HG03575 (cell line): Measurements from ENCODE around the gene PACSIN1.

Source experiments
- ATAC-seq: cut with Tn5 transposase; IDR thresholded peaks from one replicate; pipeline ENCODE4 v1.9.1; 2021; ENCODE audit not compliant: unreplicated experiment, insufficient number of reproducible peaks, low FRiP score; ENCODE audit errors: extremely low read depth

PACSIN1 gene

GRCh38 chr6:34511214-34511914 lies 45.5 kb downstream of the PACSIN1 start:
- no peak for ATAC-seq

DNA sequence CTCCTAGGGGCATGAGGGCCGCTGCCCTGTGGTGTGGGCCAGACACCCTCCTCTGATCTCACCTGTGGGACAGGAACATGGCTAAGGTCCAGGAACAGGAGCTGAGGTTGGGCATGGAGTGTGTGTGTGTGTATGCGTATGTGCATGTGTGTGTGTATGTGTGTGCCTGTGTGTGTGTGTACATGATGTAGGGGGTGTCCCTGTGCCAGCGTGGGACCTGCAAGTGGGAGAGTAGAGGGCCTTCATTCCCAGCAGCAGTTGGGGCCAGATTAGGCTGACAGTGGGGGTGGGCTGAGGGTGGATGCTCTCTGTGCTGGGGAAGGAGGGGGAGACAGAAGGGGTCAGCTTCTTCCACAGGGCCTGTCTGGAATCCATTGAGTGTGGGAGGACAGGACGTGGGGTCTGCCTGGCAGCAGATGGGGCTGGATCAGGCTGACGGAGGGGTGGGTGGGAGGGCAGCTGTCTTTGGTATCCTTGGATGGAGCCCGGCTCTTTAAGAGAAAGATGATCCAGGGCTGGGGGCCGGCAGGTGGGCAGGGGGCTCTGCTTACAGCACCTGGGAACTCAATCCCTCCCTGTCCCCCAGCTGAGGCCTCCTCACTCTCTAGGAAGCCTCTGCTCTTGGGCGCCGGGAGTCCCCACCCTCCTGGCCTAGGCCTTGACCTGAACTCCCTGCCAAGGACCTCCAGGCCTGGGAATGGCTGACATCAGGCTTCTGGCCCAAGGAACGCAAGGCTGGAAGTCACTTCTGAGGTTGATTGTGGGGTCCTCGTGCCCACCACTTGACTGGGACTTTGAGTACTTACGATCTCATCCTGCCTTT lies 46.2 kb downstream of the PACSIN1 start:
- no peak for ATAC-seq

- ATAC-seq: no peak
Measured at GRCh38 chr6:34512738-34513115, 46.9 kb downstream of the PACSIN1 start.

DNA sequence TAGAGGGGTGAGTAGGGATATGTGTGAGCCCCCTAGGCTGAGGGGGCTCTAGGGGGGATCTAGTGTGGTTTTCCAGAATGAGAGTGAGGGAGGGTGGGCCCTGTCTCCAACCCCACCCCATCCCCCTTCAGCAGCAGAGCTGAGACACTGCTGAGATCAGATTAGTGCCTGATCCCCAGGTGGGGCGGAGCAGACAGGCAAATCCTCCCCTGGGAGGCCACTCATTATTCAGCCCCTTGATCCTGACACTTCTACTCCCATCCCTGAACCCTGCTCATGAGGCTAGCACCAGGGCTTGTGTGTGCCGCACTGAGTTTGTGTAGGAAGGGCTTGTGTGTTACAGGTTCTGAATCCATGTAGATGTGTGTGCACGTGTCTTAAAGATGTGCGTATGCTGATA lies 47.8 kb downstream of the PACSIN1 start:
- ATAC-seq: no peak

GRCh38 chr6:34514112-34514511 lies 48.2 kb downstream of the PACSIN1 start:
- ATAC-seq: no peak

DNA sequence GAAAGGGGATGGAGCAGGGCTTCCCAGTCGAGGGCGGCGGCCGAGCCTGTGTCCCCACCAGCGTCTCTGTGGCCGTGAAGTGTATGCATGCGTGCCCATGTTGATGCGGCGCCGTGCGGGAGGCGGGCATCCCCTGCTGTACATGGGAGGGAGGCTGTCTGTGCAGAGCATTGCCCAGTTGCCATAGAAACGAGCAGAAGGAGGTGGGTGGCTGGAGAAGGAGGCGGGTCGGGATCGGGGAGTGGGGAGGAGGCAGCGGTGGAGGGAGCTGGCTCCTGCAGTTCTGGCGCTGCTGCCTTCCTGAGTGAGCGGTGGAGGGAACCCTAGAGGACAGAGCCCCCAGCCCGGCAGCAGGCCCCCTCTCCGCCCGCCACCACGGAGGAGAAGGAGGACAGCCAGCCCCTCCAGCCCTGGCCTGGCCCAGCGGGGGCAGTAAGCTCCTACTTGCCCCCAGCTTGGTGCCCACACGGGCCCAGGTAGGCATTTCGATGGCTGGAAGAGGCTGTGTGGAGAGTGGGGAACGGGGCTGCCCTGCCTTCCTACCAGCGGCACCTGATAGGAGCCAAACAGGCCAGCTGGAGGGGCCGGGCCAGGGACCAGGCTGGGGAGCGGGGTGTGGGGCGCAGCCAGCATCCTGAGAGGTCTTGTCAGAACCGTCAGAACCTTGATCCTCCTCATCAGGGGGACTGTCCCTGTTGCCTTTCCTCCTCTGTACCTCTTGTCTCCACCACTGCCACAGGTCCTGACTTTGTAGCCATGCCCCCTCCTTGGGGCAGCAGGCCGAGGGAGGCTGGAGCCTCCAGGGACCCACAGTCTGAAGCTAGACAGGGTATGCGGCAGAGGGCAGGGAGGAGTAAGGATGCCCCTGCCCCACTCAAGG lies 49.0 kb downstream of the PACSIN1 start:
- no peak for ATAC-seq

DNA sequence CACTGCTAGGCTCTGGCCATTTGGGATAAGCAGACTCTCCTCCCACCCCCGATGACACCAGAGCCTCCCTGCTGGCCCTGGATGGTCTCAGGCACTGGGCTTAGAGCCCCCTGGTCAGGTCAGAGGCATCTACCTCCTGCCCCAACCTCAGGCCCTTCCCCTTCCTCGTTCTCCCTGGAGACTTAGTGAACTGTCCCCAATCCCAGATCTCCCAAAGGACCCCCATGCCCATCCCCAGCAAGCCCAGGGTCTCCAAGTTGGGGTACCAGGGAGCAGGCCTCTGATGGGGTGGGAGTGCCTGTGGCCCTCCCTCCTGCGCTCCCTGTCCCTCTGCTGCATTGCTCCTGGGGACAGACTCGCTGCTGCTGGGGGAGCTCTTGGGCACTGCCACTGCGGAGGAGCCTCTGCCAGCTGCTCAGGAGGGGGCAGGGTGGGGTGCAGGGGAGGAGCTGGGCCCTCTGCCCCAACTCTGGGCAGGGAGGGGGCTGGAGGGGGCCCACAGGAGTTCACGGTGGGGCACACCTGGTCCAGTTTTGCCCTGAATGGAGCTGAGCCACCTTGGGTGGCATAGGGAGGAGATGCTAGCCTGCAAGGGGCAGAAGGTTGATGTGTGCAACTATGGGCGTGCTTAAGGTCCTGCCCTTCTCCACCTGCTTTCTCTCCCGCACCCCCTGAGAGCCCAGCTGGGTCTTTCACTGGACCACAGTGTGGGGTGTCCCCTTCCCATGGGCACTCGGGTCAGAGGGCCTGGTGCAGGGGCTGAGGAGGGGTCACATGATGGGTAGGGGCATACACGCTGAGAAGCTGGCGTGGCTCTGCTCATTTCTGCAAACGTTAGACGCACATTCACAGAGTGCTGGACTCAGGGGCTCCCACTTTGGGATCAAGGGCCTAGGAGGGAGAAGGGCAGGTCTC lies 49.9 kb downstream of the PACSIN1 start:
- no peak for ATAC-seq

DNA sequence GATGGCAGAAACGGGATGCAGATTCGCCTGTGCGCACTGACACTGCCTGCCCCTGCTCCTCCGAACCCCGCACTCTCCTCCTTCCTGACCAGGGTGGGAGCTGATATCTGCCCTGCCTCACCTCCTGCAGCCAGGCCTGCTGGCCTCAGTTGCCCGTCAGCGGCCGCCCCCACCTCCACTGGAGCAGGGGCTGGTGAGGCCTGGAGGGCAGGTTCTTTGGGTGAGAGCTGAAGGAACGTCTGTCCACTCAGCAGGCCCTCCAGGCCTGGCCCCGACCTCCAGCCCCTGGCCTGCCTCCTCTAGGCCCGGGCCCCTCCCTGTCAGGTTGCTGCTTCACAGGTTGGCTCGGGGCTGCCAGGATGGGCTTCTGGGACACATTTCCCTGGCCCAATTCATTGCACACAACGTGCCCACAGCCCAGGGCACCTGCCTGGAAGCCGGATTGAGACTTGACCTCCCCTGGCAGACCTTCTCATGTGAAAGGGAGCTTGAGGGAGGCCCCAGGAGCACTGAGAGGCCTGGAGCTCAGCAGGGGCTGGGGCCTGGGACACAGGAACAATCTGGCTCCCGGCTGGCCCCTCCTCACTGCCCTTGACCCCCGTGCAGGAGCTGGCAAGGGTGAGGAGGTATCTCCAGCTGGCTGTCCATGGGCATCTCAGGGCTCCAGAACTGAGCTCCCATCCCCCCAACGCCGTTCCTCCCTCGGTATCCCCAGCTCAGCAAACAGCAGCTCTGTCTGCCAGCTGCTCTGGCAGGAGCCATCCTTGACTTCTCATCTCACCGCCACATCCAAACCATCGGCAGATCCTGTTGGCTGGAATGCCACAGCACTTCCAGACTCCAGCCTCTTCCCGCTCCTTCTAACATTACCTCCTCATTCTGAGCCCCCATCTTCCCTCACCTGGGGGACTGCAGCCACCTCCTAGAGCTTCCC lies 50.8 kb downstream of the PACSIN1 start:
- ATAC-seq: no peak

DNA sequence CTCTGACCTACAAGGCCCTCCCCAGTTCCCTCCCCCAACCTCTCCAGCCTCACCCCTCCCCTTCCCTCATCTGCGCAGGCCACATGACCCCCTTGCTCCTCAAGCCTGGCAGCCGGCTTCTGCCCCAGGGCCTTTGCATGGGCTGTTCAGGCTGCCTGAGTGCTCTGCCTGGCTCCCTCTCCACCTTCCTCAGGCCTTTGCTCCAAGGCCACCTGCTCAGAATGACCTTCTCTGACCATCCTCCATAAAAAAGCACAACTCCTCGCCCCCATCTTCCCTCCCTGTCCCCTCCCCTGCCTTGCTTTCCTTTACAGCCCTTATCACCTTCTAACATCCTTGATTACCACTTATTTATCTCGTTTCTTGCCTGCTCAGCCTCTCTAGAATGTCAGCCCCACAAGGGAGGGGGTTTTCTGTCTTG lies 51.6 kb downstream of the PACSIN1 start:
- ATAC-seq: no peak

GRCh38 chr6:34517966-34518365 lies 52.1 kb downstream of the PACSIN1 start:
- no peak for ATAC-seq

GRCh38 chr6:34518669-34519365 lies 52.9 kb downstream of the PACSIN1 start:
- ATAC-seq: no peak

DNA sequence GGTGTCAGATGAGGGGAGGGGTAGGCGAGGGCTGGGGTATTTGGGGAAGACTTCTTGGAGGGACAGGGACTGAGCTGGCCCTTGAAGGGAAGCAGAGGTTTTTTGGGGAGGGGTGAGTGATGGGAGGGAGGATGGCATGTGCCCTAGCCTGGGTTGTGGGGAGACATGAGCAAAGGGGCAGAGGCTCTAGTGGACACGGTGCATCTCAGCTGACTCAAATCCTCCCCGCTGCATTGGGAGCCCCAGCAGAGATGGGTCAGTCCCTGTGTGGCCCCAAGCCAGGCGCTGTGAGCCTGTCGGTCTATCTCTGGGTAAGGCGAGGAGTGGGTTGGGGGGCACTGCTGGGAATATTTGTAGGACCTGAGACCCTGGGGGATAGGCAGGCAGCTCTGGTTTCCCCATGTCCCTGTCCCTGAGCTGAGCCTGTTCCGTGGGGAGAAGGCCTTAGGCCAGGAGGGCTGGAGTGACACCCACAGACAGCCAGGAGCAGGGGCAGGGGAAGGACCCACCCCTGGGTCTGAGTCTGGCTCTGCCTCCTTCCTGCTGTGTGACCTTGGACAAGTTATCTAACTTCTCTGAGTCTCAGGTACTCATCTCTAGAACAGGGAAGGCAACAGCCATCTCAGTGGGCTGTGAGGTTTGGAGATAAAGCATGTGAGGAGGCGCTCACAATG lies 54.2 kb downstream of the PACSIN1 start:
- no peak for ATAC-seq

DNA sequence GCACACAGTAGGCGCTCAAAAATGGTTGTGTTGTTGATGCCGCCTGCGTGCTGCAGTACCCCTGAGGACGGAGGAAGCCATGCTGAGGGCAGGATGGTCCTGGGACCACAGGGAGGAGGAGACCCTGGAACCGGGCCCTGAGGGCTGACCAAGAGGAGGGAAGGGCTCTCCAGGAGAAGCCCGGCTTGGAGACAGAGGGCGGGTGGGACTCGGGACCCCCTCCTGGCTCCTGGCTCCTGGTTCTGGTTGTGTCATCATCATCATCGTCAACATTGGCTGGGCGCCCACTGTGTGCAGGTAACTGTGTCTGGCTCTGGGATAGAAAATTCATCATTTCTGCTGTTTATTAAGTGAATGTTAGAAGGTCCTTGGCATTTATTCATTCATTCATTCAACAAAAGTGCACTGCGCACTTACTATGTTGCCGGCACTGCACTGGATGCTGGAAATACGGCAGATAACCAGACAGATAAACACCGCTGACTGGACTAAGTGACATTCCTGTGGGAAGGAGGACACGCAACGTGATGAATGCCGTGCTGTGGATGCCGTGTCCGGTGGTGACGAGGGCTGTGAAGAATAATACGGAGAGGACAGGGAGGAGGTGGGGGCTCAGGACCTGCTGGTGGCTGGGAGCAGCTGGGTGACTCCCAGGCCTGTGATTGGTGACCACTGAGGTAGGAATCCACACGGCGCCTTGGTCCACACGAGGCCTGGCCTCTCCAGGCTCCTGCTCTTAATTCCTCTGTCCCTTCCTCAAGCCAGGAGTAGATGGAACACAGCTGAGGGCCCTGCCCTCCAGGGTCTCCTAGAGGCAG lies 55.0 kb downstream of the PACSIN1 start:
- no peak for ATAC-seq

- ATAC-seq: no peak
Measured at GRCh38 chr6:34521463-34522285, 55.8 kb downstream of the PACSIN1 start.

GRCh38 chr6:34522761-34523160 lies 56.9 kb downstream of the PACSIN1 start:
- ATAC-seq: no peak
